ENCODE data around the gene EPB41L4B. TPM values are rescaled to one million over a fixed set of nuclear protein-coding genes. Genes with fewer than 3 reads are reported as not detected.

Gene EPB41L4B
- total RNA-seq, 4 donors from 2014 or later: 56.4 to 72.7 (median 71.0) TPM

DNA sequence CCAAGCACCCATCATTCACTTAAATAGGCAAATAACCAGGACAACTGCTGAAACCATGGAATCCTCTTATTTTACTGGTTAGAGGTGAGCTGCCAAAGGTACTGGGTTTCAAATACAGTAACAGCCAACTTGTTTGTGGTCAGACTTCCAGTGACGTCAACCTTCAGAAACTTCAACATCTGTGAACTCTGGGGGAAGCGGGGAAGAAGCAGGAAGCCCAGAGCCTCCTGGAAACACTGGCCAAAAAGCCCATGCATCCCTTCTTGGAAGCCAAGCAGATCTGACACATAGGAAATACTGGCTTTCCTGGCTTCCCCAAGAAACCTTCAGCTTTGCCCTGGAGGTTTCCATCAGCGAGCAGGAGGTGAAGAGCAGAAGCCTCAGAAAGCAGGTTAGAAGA is 148.9 kb downstream of the EPB41L4B start:
- H3K36me3 ChIP-seq: no peaks in the 10 kb centered on the region
- H3K4me1 ChIP-seq: no peaks in the 10 kb centered on the region
- no peaks in the 10 kb centered on the region for H3K9me3 ChIP-seq
- H3K27ac ChIP-seq: no peak overlapping the region
- no peak for DNase-seq
- TF ChIP-seq CTCF (IDR thresholded peaks at IDR 0.05): no peak
- no peak for TF ChIP-seq POLR2A (IDR thresholded peaks at IDR 0.05)
- H3K4me3 ChIP-seq (replicated peaks in 1 of 3): no peak overlapping the region
- WGBS, 2 donors: 78 to 93% methylated on average over 3 of the region's 3 CpGs
- peaks cover 4% of the 10 kb centered on the region for H3K27me3 ChIP-seq
- intact Hi-C loops (cut with DNase I): no loop called here

- intact Hi-C loops (cut with DNase I): no loop called here
- TF ChIP-seq CTCF (IDR thresholded peaks at IDR 0.05) (no peak), POLR2A (IDR thresholded peaks at IDR 0.05) (no peak)
Observed at GRCh38 chr9:109168170-109168569, 152.7 kb downstream of the EPB41L4B start.

GRCh38 chr9:109167716-109168115 is 153.1 kb downstream of the EPB41L4B start:
- WGBS, 2 donors: 94 to 96% methylated on average over 5 of the region's 5 CpGs
- H3K27me3 ChIP-seq: peaks cover 4% of the 10 kb centered on the region
- H3K4me1 ChIP-seq: no peaks in the 10 kb centered on the region
- H3K4me3 ChIP-seq (replicated peaks in 1 of 3): no peak overlapping the region
- H3K27ac ChIP-seq: no peak overlapping the region
- no peaks in the 10 kb centered on the region for H3K36me3 ChIP-seq
- DNase-seq: no peak
- intact Hi-C loops (cut with DNase I): no loop called here
- H3K9me3 ChIP-seq: no peaks in the 10 kb centered on the region
- TF ChIP-seq POLR2A (IDR thresholded peaks at IDR 0.05): no peak

More at GRCh38 chr9:109168170-109168569, 152.7 kb downstream of the EPB41L4B start:
- no peaks in the 10 kb centered on the region for H3K9me3 ChIP-seq
- H3K27ac ChIP-seq: no peak overlapping the region
- no peak for DNase-seq
- no peaks in the 10 kb centered on the region for H3K36me3 ChIP-seq
- H3K27me3 ChIP-seq: peaks cover 4% of the 10 kb centered on the region
- H3K4me3 ChIP-seq (replicated peaks in 1 of 3): no peak overlapping the region
- no peaks in the 10 kb centered on the region for H3K4me1 ChIP-seq

- 11 to 12% methylated on average over 36 to 39 of the region's 86 CpGs for WGBS, 2 donors
- Histone ChIP-seq H3K27ac (no peak within 1 kb of the TSS), H3K4me1 (no peaks in the 10 kb centered on the region), H3K9me3 (no peaks in the 10 kb centered on the region), H3K4me3 (replicated peaks in 1 of 3) (no peak within 1 kb of the TSS), H3K27me3 (peaks cover 4% of the 10 kb centered on the region), H3K36me3 (no peaks in the 10 kb centered on the region)
- peak in 1 of 2 donors; percentile 13 for DNase-seq
- no peak for TF ChIP-seq CTCF (IDR thresholded peaks at IDR 0.05)
- no peak for TF ChIP-seq POLR2A (IDR thresholded peaks at IDR 0.05)
- intact Hi-C loops (cut with DNase I): no loop called here
Observed at GRCh38 chr9:109166771-109167601, 153.9 kb downstream of the EPB41L4B start, which contains the start of gene FRRS1L. FRRS1L (minus strand) TSS chr9:109167249; CDS start chr9:109167138, 111 bp downstream.

GRCh38 chr9:109166171-109166770 is 154.6 kb downstream of the EPB41L4B start:
- TF ChIP-seq POLR2A (IDR thresholded peaks at IDR 0.05): no peak
- no peak for TF ChIP-seq CTCF (IDR thresholded peaks at IDR 0.05)
- H3K27ac ChIP-seq: no peak overlapping the region
- no peaks in the 10 kb centered on the region for H3K9me3 ChIP-seq
- H3K4me1 ChIP-seq: no peaks in the 10 kb centered on the region
- WGBS, 2 donors: 81% methylated on average over 16 of the region's 16 CpGs
- DNase-seq: no peak
- no peak overlapping the region for H3K4me3 ChIP-seq (replicated peaks in 1 of 3)
- no peaks in the 10 kb centered on the region for H3K36me3 ChIP-seq
- peaks cover 4% of the 10 kb centered on the region for H3K27me3 ChIP-seq
- intact Hi-C loops (cut with DNase I): no loop called here

Measured in thyroid gland (tissue), 4 donors.